ENCODE results near the gene KLF4.

The KLF4 gene

DNA sequence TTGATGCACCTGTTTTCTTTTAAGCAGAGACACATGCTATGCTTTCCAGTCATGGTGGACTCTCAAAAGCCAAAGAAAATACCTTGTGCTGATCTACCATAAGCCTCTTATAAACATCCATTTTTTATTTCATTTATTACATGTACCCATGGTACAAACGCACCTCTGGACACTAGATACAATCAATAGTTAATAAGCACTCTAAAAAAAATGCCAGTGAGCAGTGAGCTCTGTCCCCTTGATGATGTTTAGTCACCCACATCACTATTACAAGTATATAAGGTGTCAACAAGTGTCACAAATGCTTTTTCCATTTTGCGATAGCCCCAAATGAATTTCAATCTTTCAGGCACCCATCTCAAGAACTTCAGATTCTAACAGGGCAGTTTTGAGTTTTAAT, 5.9 kb downstream of the KLF4 start:
- TF ChIP-seq, protein P1, sequence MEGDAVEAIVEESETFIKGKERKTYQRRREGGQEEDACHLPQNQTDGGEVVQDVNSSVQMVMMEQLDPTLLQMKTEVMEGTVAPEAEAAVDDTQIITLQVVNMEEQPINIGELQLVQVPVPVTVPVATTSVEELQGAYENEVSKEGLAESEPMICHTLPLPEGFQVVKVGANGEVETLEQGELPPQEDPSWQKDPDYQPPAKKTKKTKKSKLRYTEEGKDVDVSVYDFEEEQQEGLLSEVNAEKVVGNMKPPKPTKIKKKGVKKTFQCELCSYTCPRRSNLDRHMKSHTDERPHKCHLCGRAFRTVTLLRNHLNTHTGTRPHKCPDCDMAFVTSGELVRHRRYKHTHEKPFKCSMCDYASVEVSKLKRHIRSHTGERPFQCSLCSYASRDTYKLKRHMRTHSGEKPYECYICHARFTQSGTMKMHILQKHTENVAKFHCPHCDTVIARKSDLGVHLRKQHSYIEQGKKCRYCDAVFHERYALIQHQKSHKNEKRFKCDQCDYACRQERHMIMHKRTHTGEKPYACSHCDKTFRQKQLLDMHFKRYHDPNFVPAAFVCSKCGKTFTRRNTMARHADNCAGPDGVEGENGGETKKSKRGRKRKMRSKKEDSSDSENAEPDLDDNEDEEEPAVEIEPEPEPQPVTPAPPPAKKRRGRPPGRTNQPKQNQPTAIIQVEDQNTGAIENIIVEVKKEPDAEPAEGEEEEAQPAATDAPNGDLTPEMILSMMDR (IDR thresholded peaks at IDR 0.05; ENCODE audit: poor library complexity, severe bottlenecking): no peak
- H3K36me3 ChIP-seq (ENCODE audit: low read depth): peaks cover 42% of the 10 kb centered on the region
- ATAC-seq (ENCODE audit: low read depth): no peak

DNA sequence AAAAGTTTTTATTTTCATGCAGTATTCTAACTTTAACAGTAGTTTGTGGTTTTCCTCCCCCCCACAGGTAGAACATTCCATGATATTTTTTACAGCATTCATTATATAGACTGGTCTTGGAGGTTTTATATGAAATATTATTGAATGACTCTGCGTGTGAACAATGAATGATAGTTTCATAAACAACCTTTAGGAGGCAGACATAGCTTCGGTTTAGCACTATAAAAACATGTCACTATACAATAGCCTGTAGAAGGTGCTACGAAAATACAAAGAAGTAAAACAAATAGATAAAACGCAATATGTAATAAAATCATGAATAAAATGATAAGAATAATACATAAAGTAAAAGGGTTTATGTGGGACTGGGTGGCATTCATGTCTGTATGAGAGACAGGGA, 8.5 kb downstream of the KLF4 start:
- no peaks in the 10 kb centered on the region for H3K27me3 ChIP-seq (ENCODE audit: insufficient read depth, poor library complexity, severe bottlenecking)
- peaks cover 15% of the 10 kb centered on the region for H3K4me1 ChIP-seq (ENCODE audit: insufficient read depth, poor library complexity, severe bottlenecking)
- H3K9me3 ChIP-seq (ENCODE audit: severe bottlenecking): no peaks in the 10 kb centered on the region
- TF ChIP-seq, protein P1 (IDR thresholded peaks at IDR 0.05; ENCODE audit: poor library complexity, severe bottlenecking): peak; percentile 48
- ATAC-seq (ENCODE audit: low read depth) (no peak), DNase-seq (ENCODE audit: low spot score) (no peak)
- no peak overlapping the region for H3K4me3 ChIP-seq (ENCODE audit: severe bottlenecking)
- peaks cover 23% of the 10 kb centered on the region for H3K36me3 ChIP-seq (ENCODE audit: low read depth)
- peak overlapping the region; percentile 43 for H3K27ac ChIP-seq (ENCODE audit: poor library complexity, severe bottlenecking)

More for the DNA sequence above, 5.9 kb downstream of the KLF4 start:
- DNase-seq (ENCODE audit: low spot score): no peak
- Histone ChIP-seq H3K4me3 (ENCODE audit: severe bottlenecking) (no peak overlapping the region), H3K9me3 (ENCODE audit: severe bottlenecking) (no peaks in the 10 kb centered on the region), H3K4me1 (ENCODE audit: insufficient read depth, poor library complexity, severe bottlenecking) (peaks cover 15% of the 10 kb centered on the region), H3K27ac (ENCODE audit: poor library complexity, severe bottlenecking) (no peak overlapping the region), H3K27me3 (ENCODE audit: insufficient read depth, poor library complexity, severe bottlenecking) (no peaks in the 10 kb centered on the region)

DNA sequence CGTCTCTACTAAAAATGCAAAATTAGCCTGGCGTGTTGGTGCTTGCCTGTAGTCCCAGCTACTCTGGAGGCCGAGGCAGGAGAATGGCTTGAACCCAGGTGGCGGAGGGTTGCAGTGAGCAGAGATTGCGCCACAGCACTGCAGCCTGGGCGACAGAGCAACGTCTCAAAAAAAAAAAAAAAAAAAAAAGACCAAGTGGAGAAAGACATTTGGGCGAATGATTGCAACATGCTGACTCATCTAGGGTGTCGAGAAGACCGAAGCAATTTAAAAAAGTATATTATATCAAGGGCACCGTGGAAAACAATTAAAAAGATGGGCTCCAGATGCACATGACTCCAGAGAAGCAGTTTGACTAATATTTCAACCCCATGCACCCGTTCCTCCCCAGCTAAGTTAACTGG, 9.2 kb downstream of the KLF4 start:
- H3K27ac ChIP-seq (ENCODE audit: poor library complexity, severe bottlenecking): peak overlapping the region; percentile 43
- no peaks in the 10 kb centered on the region for H3K27me3 ChIP-seq (ENCODE audit: insufficient read depth, poor library complexity, severe bottlenecking)
- peaks cover 17% of the 10 kb centered on the region for H3K36me3 ChIP-seq (ENCODE audit: low read depth)
- no peak overlapping the region for H3K4me3 ChIP-seq (ENCODE audit: severe bottlenecking)
- peak; percentile 58 for DNase-seq (ENCODE audit: low spot score)
- H3K9me3 ChIP-seq (ENCODE audit: severe bottlenecking): no peaks in the 10 kb centered on the region
- TF ChIP-seq, protein P1 (IDR thresholded peaks at IDR 0.05; ENCODE audit: poor library complexity, severe bottlenecking): no peak
- peak; percentile 30; the same call in 1 of the 3 replicates for ATAC-seq (ENCODE audit: low read depth)
- peaks cover 15% of the 10 kb centered on the region for H3K4me1 ChIP-seq (ENCODE audit: insufficient read depth, poor library complexity, severe bottlenecking)

DNA sequence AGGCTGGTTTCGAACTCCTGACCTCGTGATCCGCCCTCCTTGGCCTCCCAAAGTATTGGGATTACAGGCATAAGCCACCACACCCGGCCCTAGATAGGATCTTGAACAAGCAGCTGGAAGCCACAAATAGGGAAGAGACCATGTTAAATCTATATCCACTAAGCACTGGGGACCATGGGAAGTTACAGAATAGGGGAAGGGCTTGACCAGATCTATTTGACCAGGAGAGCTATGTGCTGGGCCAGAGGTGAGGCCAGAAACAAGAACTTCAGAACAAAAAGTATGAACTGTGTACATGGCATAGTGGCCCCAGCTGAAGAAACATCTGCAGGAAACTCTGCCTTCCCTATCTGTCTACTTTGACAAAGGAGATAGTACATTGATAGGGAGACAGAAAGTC, 10.8 kb downstream of the KLF4 start:
- Histone ChIP-seq H3K4me3 (ENCODE audit: severe bottlenecking) (no peak overlapping the region), H3K27me3 (ENCODE audit: insufficient read depth, poor library complexity, severe bottlenecking) (no peaks in the 10 kb centered on the region), H3K9me3 (ENCODE audit: severe bottlenecking) (no peaks in the 10 kb centered on the region), H3K27ac (ENCODE audit: poor library complexity, severe bottlenecking) (no peak overlapping the region), H3K36me3 (ENCODE audit: low read depth) (peaks cover 1% of the 10 kb centered on the region), H3K4me1 (ENCODE audit: insufficient read depth, poor library complexity, severe bottlenecking) (peaks cover 8% of the 10 kb centered on the region)
- TF ChIP-seq, protein P1 (IDR thresholded peaks at IDR 0.05; ENCODE audit: poor library complexity, severe bottlenecking): no peak
- DNase-seq (ENCODE audit: low spot score) (no peak), ATAC-seq (ENCODE audit: low read depth) (no peak)

DNA sequence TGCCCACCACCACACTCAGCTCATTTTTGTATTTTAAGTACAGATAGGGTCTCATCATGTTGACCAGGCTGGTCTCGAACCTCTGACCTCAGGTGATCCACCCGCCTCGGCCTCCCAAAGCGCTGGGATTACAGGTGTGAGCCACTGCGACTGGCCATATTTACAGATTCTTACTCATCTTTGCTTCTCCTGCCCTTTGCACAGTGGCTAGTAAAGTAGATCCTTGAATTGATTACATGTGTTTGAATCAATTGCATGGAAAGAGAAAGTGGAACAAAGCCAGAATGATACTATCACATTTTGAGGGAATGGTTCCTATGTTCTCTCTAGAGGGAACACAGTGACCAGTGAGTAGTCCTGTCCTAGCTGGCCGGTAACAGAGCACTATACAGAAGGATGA, 15.4 kb downstream of the KLF4 start:
- Histone ChIP-seq H3K9me3 (ENCODE audit: severe bottlenecking) (no peaks in the 10 kb centered on the region), H3K4me1 (ENCODE audit: insufficient read depth, poor library complexity, severe bottlenecking) (no peaks in the 10 kb centered on the region), H3K27ac (ENCODE audit: poor library complexity, severe bottlenecking) (no peak overlapping the region), H3K27me3 (ENCODE audit: insufficient read depth, poor library complexity, severe bottlenecking) (no peaks in the 10 kb centered on the region), H3K4me3 (ENCODE audit: severe bottlenecking) (no peak overlapping the region), H3K36me3 (ENCODE audit: low read depth) (no peaks in the 10 kb centered on the region)
- TF ChIP-seq, protein P1 (IDR thresholded peaks at IDR 0.05; ENCODE audit: poor library complexity, severe bottlenecking): no peak
- ATAC-seq (ENCODE audit: low read depth) (no peak), DNase-seq (ENCODE audit: low spot score) (no peak)
